ENCODE data around the gene MTAP. TPM values are rescaled to one million over a fixed set of nuclear protein-coding genes. Genes with fewer than 3 reads are reported as not detected.
"Not testable (repeated sequence)": the region's sequence is repeated elsewhere in the genome, so short reads cannot be mapped to it uniquely, and the experiment has no call there.

Gene MTAP
- total RNA-seq, 5 donors from 2014 or later (not counting 1 experiment from before 2014, with no cell fraction given) = 32.0 to 41.9 (median 34.6) TPM

- CTCF ChIA-PET; POLR2A ChIA-PET; H3K9me3 ChIP-seq; H3K4me1 Mint-ChIP-seq; H3K27ac ChIP-seq (ENCODE audit: low read length); H3K36me3 Mint-ChIP-seq; H3K9me3 Mint-ChIP-seq; H3K36me3 ChIP-seq (ENCODE audit: control insufficient read depth in 2 of 2, extremely low read depth in 1 of 2, insufficient read depth in 1 of 2, low read length in 1 of 2); DNase-seq; H3K4me1 ChIP-seq (ENCODE audit: control insufficient read depth in 1 of 2, extremely low read depth in 1 of 2, insufficient read depth in 2 of 2, low read length in 2 of 2); H3K27ac Mint-ChIP-seq; H3K4me3 Mint-ChIP-seq; H3K27me3 ChIP-seq (replicated peaks in 1 of 2; ENCODE audit: control insufficient read depth in 2 of 2, extremely low read depth in 1 of 2, insufficient read depth in 2 of 2, low read length in 1 of 2); H3K4me3 ChIP-seq (ENCODE audit: control insufficient read depth in 1 of 2, extremely low read depth in 1 of 2, low read length in 1 of 2); ATAC-seq (replicated peaks in 1 of 4): not testable (repeated sequence)
- H3K27me3 Mint-ChIP-seq = peaks cover 41 to 43% of the 10 kb centered on the region in 2 donors
- WGBS (ENCODE audit: insufficient coverage) = 92% methylated on average over 12 of the region's 33 CpGs
These were observed 156.8 kb downstream of the MTAP start for GRCh38 chr9:21959268-21959667.

GRCh38 chr9:21961569-21961968, 159.1 kb downstream of the MTAP start:
- Mint-ChIP-seq H3K27me3 (peaks cover 63 to 66% of the 10 kb centered on the region in 2 donors), H3K36me3 (peaks cover under 1% of the 10 kb centered on the region), H3K4me3 (no peak overlapping the region), H3K9me3 (peaks cover 0 to 4% (median 0%) of the 10 kb centered on the region in 3 donors), H3K4me1 (peaks cover 12 to 19% (median 17%) of the 10 kb centered on the region in 3 donors), H3K27ac (no peak overlapping the region)
- Histone ChIP-seq H3K9me3 (no peaks in the 10 kb centered on the region), H3K27ac (ENCODE audit: low read length) (no peak overlapping the region), H3K4me1 (ENCODE audit: control insufficient read depth in 1 of 2, extremely low read depth in 1 of 2, insufficient read depth in 2 of 2, low read length in 2 of 2) (peaks cover 0 to 16% of the 10 kb centered on the region in 2 experiments), H3K27me3 (replicated peaks in 1 of 2; ENCODE audit: control insufficient read depth in 2 of 2, extremely low read depth in 1 of 2, insufficient read depth in 2 of 2, low read length in 1 of 2) (peaks cover 16 to 28% of the 10 kb centered on the region in 2 experiments), H3K4me3 (ENCODE audit: control insufficient read depth in 1 of 2, extremely low read depth in 1 of 2, low read length in 1 of 2) (no peak overlapping the region), H3K36me3 (ENCODE audit: control insufficient read depth in 2 of 2, extremely low read depth in 1 of 2, insufficient read depth in 1 of 2, low read length in 1 of 2) (no peaks in the 10 kb centered on the region)
- DNase-seq (no peak), ATAC-seq (replicated peaks in 1 of 4) (no peak)
- ChIA-PET CTCF (interaction anchor here in 1 of 2 donors (0.9 kb wide), 1 partner anchor 47 kb away, joined by 3 read pairs; no protein-coding TSS in a partner anchor), POLR2A (no interaction called here)
- no CpG with 5 or more reads among the region's 2 CpGs for WGBS (ENCODE audit: insufficient coverage)

GRCh38 chr9:21964925-21965385, 162.5 kb downstream of the MTAP start:
- DNase-seq = peak in 32 of 35 experiments; percentile 13 to 80 (median 39)

GRCh38 chr9:21965401-21965951, 163.0 kb downstream of the MTAP start:
- ChIA-PET CTCF (no interaction called here), POLR2A (no interaction called here)
- Mint-ChIP-seq H3K27ac (peak overlapping the region; percentile 34 to 64), H3K36me3 (peaks cover 11% of the 10 kb centered on the region), H3K4me1 (peaks cover 14 to 42% (median 33%) of the 10 kb centered on the region in 3 donors), H3K9me3 (peaks cover 5 to 21% (median 15%) of the 10 kb centered on the region in 3 donors), H3K27me3 (peaks cover 92 to 93% of the 10 kb centered on the region in 2 donors), H3K4me3 (peak overlapping the region; percentile 50 to 68 (median 66))
- Histone ChIP-seq H3K27me3 (replicated peaks in 1 of 2; ENCODE audit: control insufficient read depth in 2 of 2, extremely low read depth in 1 of 2, insufficient read depth in 2 of 2, low read length in 1 of 2) (peaks cover 41 to 59% of the 10 kb centered on the region in 2 experiments), H3K9me3 (peaks cover 2% of the 10 kb centered on the region), H3K36me3 (ENCODE audit: control insufficient read depth in 2 of 2, extremely low read depth in 1 of 2, insufficient read depth in 1 of 2, low read length in 1 of 2) (no peaks in the 10 kb centered on the region), H3K4me1 (ENCODE audit: control insufficient read depth in 1 of 2, extremely low read depth in 1 of 2, insufficient read depth in 2 of 2, low read length in 2 of 2) (peaks cover 0 to 36% of the 10 kb centered on the region in 2 experiments), H3K27ac (ENCODE audit: low read length) (no peak overlapping the region), H3K4me3 (ENCODE audit: control insufficient read depth in 1 of 2, extremely low read depth in 1 of 2, low read length in 1 of 2) (peak overlapping the region; percentile 30 to 65)
- under 1% methylated on average over 16 of the region's 30 CpGs for WGBS (ENCODE audit: insufficient coverage)
- DNase-seq (peak in 9 of 35 experiments; percentile 11 to 59 (median 20)), ATAC-seq (replicated peaks in 1 of 4) (peak; percentile 34 to 67 (median 56))

More at GRCh38 chr9:21964925-21965385, 162.5 kb downstream of the MTAP start:
- H3K27me3 Mint-ChIP-seq = peaks cover 92 to 93% of the 10 kb centered on the region in 2 donors
- H3K4me1 ChIP-seq (ENCODE audit: control insufficient read depth in 1 of 2, extremely low read depth in 1 of 2, insufficient read depth in 2 of 2, low read length in 2 of 2) = peaks cover 0 to 32% of the 10 kb centered on the region in 2 experiments
- peaks cover 38 to 56% of the 10 kb centered on the region in 2 experiments for H3K27me3 ChIP-seq (replicated peaks in 1 of 2; ENCODE audit: control insufficient read depth in 2 of 2, extremely low read depth in 1 of 2, insufficient read depth in 2 of 2, low read length in 1 of 2)
- no peak overlapping the region for H3K27ac ChIP-seq (ENCODE audit: low read length)
- peak overlapping the region; percentile 50 to 68 (median 66) for H3K4me3 Mint-ChIP-seq
- peak; percentile 43 to 84 (median 56) for ATAC-seq (replicated peaks in 1 of 4)
- peaks cover 9% of the 10 kb centered on the region for H3K36me3 Mint-ChIP-seq
- POLR2A ChIA-PET = interaction anchor here in 1 of 2 donors (0.7 kb wide), 1 partner anchor 158 kb away, joined by 10 read pairs; no protein-coding TSS in a partner anchor
- 0% methylated on average over 22 of the region's 29 CpGs for WGBS (ENCODE audit: insufficient coverage)
- H3K9me3 ChIP-seq = peaks cover 2% of the 10 kb centered on the region
- H3K9me3 Mint-ChIP-seq = peaks cover 5 to 21% (median 10%) of the 10 kb centered on the region in 3 donors
- H3K4me3 ChIP-seq (ENCODE audit: control insufficient read depth in 1 of 2, extremely low read depth in 1 of 2, low read length in 1 of 2) = peak overlapping the region; percentile 30 to 65
- no peaks in the 10 kb centered on the region for H3K36me3 ChIP-seq (ENCODE audit: control insufficient read depth in 2 of 2, extremely low read depth in 1 of 2, insufficient read depth in 1 of 2, low read length in 1 of 2)
- peaks cover 14 to 40% (median 32%) of the 10 kb centered on the region in 3 donors for H3K4me1 Mint-ChIP-seq
- peak overlapping the region in 1 of 2 donors; percentile 64 for H3K27ac Mint-ChIP-seq
- CTCF ChIA-PET = no interaction called here

- Histone ChIP-seq H3K4me1 (ENCODE audit: control insufficient read depth in 1 of 2, extremely low read depth in 1 of 2, insufficient read depth in 2 of 2, low read length in 2 of 2) (peaks cover 0 to 38% of the 10 kb centered on the region in 2 experiments), H3K36me3 (ENCODE audit: control insufficient read depth in 2 of 2, extremely low read depth in 1 of 2, insufficient read depth in 1 of 2, low read length in 1 of 2) (no peaks in the 10 kb centered on the region), H3K9me3 (peaks cover 2% of the 10 kb centered on the region), H3K27me3 (replicated peaks in 1 of 2; ENCODE audit: control insufficient read depth in 2 of 2, extremely low read depth in 1 of 2, insufficient read depth in 2 of 2, low read length in 1 of 2) (peaks cover 42 to 67% of the 10 kb centered on the region in 2 experiments), H3K27ac (ENCODE audit: low read length) (no peak overlapping the region), H3K4me3 (ENCODE audit: control insufficient read depth in 1 of 2, extremely low read depth in 1 of 2, low read length in 1 of 2) (no peak overlapping the region)
- H3K36me3 Mint-ChIP-seq = peaks cover 11% of the 10 kb centered on the region
- peak overlapping the region in 1 of 2 donors; percentile 25 for H3K27ac Mint-ChIP-seq
- ChIA-PET CTCF (no interaction called here), POLR2A (no interaction called here)
- H3K4me1 Mint-ChIP-seq = peaks cover 16 to 42% (median 33%) of the 10 kb centered on the region in 3 donors
- no peak for ATAC-seq (replicated peaks in 1 of 4)
- no peak for DNase-seq
- 0% methylated on average over 1 of the region's 15 CpGs for WGBS (ENCODE audit: insufficient coverage)
- peak overlapping the region in 1 of 3 donors; percentile 68 for H3K4me3 Mint-ChIP-seq
- peaks cover 5 to 21% (median 15%) of the 10 kb centered on the region in 3 donors for H3K9me3 Mint-ChIP-seq
- H3K27me3 Mint-ChIP-seq = peaks cover 92 to 93% of the 10 kb centered on the region in 2 donors
These were observed 163.9 kb downstream of the MTAP start for GRCh38 chr9:21966140-21966851.

GRCh38 chr9:21967169-21967568, 164.7 kb downstream of the MTAP start:
- 15% methylated on average over 14 of the region's 19 CpGs for WGBS (ENCODE audit: insufficient coverage)
- H3K27ac ChIP-seq (ENCODE audit: low read length) = no peak overlapping the region
- H3K27me3 ChIP-seq (replicated peaks in 1 of 2; ENCODE audit: control insufficient read depth in 2 of 2, extremely low read depth in 1 of 2, insufficient read depth in 2 of 2, low read length in 1 of 2) = peaks cover 42 to 68% of the 10 kb centered on the region in 2 experiments
- Mint-ChIP-seq H3K27me3 (peaks cover 92 to 93% of the 10 kb centered on the region in 2 donors), H3K27ac (no peak overlapping the region), H3K36me3 (peaks cover 11% of the 10 kb centered on the region), H3K4me3 (no peak overlapping the region), H3K9me3 (peaks cover 5 to 21% (median 15%) of the 10 kb centered on the region in 3 donors), H3K4me1 (peaks cover 17 to 42% (median 33%) of the 10 kb centered on the region in 3 donors)
- ChIA-PET CTCF (interaction anchor here in 1 of 2 donors (1.0 kb wide), 1 partner anchor 41 kb away, joined by 3 read pairs; no protein-coding TSS in a partner anchor), POLR2A (interaction anchor here in 1 of 2 donors (1.0 kb wide), 1 partner anchor 18 kb away, joined by 3 read pairs; no protein-coding TSS in a partner anchor)
- ATAC-seq (replicated peaks in 1 of 4) (no peak), DNase-seq (no peak)
- peaks cover 2% of the 10 kb centered on the region for H3K9me3 ChIP-seq
- peaks cover 0 to 38% of the 10 kb centered on the region in 2 experiments for H3K4me1 ChIP-seq (ENCODE audit: control insufficient read depth in 1 of 2, extremely low read depth in 1 of 2, insufficient read depth in 2 of 2, low read length in 2 of 2)
- H3K4me3 ChIP-seq (ENCODE audit: control insufficient read depth in 1 of 2, extremely low read depth in 1 of 2, low read length in 1 of 2) = peak overlapping the region in 1 of 2 donors; percentile 12
- no peaks in the 10 kb centered on the region for H3K36me3 ChIP-seq (ENCODE audit: control insufficient read depth in 2 of 2, extremely low read depth in 1 of 2, insufficient read depth in 1 of 2, low read length in 1 of 2)

All from T-cell (primary cell).